Osteoblast (primary cell): ENCODE data around the gene UQCR11. TPM values are rescaled to one million over a fixed set of nuclear protein-coding genes. Genes with fewer than 3 reads are reported as not detected.

ENCODE experiments used
- DNase-seq: peaks from one replicate; pipeline ENCODE4 v3.0.0; 2011; ENCODE audit warnings: low spot score, mixed read lengths; ENCODE audit not compliant: insufficient read length; ENCODE audit errors: missing footprints
- H2AFZ ChIP-seq: 2 replicates; pipeline ENCODE4 v1.6.0; 2011; ENCODE audit warnings: mild to moderate bottlenecking, low read length
- H3K27ac ChIP-seq: 2 replicates; pipeline ENCODE4 v1.5.1; 2011; ENCODE audit warnings: mild to moderate bottlenecking, low read depth, low read length, moderate library complexity
- H3K27me3 ChIP-seq: 2 replicates; pipeline ENCODE4 v1.6.0; 2012; ENCODE audit warnings: mild to moderate bottlenecking, control low read depth, inconsistent platforms, low read length, moderate library complexity; ENCODE audit not compliant: insufficient read depth
- H3K36me3 ChIP-seq: 2 replicates; pipeline ENCODE4 v1.5.1; 2011; ENCODE audit warnings: mild to moderate bottlenecking, low read length, control low read depth, moderate library complexity; ENCODE audit not compliant: insufficient read depth
- H3K4me1 ChIP-seq: 2 replicates; pipeline ENCODE4 v1.5.1; 2011; ENCODE audit warnings: mild to moderate bottlenecking, low read length, control low read depth, moderate library complexity; ENCODE audit not compliant: insufficient read depth
- H3K4me2 ChIP-seq: 2 replicates; pipeline ENCODE4 v1.6.0; 2011; ENCODE audit warnings: mild to moderate bottlenecking, low read length; ENCODE audit not compliant: insufficient read depth
- H3K4me3 ChIP-seq: fragments of 200-600 bp; sonication (generic); 3 replicates; pipeline ENCODE4 v1.5.1; 2012; ENCODE audit warnings: mild to moderate bottlenecking, low read length, inconsistent platforms; ENCODE audit not compliant: insufficient read depth
- H3K79me2 ChIP-seq: 2 replicates; pipeline ENCODE4 v1.6.0; 2012; ENCODE audit warnings: mild to moderate bottlenecking, low read length, control low read depth, inconsistent platforms; ENCODE audit not compliant: insufficient read depth
- H3K9me3 ChIP-seq: 2 replicates; pipeline ENCODE4 v1.5.1; 2011; ENCODE audit warnings: low read depth, low read length, control low read depth
- H4K20me1 ChIP-seq: 2 replicates; pipeline ENCODE4 v1.6.0; 2012; ENCODE audit warnings: mild to moderate bottlenecking, low read length, control low read depth; ENCODE audit not compliant: insufficient read depth
- CTCF ChIP-seq: IDR thresholded peaks from 2 replicates; pipeline ENCODE4 v1.5.1; 2011; ENCODE audit warnings: mild to moderate bottlenecking, low read depth, low read length, moderate library complexity; ENCODE audit errors: extremely low read depth
- total RNA-seq: library from RNA; depleted of rRNA; stranded (reverse); fragments of >200 nt; gene quantifications from 2 replicates; pipeline ENCODE4 v1.2.3, GENCODE V29; 2012

The UQCR11 gene
- total RNA-seq, 1 donor, result 39.4 TPM

GRCh38 chr19:1609103-1609396 lies 3.8 kb upstream of the UQCR11 start:
- no peak overlapping the region for H3K4me3 ChIP-seq
- TF ChIP-seq CTCF, result no peak
- peaks cover 12% of the 10 kb centered on the region for H3K79me2 ChIP-seq
- H3K4me2 ChIP-seq, result no peak overlapping the region
- H3K9me3 ChIP-seq, result no peaks in the 10 kb centered on the region
- no peak overlapping the region for H2AFZ ChIP-seq
- peaks cover 27% of the 10 kb centered on the region for H3K36me3 ChIP-seq
- H3K4me1 ChIP-seq, result peaks cover 14% of the 10 kb centered on the region
- DNase-seq, result no peak
- no peaks in the 10 kb centered on the region for H4K20me1 ChIP-seq
- H3K27ac ChIP-seq, result no peak overlapping the region
- no peaks in the 10 kb centered on the region for H3K27me3 ChIP-seq

DNA sequence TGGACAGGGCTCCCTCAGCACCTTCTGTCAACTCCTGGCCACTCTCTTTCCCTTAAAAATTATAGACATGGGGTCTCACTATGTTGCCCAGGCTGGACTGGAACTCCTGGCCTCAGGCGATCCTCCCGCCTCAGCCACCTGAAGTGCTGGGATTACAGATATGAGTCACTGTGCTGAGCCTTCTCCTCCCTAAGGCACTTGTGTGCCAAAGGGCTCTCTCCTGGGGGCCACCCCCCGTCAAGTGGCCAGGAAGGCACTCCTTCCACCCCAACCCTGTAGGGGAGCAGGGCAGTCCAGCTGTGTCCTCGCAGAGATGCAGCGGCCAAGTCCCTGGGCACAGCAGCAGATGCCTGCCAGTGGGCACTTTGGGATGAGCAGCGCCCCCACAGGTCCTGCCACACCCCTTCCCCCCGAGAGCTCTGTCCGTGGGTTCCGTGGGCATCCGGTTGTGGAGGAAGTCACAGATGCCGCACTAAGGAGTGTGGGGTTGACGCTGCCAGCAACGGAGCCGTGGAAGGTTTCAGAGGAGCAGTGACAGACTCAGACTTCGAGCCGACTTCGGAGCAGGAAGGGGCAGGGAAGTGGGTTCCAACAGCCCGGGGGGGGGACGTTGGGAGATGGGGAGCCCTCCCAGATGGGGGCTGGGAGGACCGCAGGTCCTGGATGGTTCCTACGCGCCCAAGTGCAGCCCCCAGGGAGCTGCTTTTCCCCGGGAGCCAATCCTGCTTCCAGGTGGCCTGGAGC lies 3.3 kb upstream of the UQCR11 start:
- Histone ChIP-seq H3K36me3 (peaks cover 22% of the 10 kb centered on the region), H3K79me2 (peaks cover 17% of the 10 kb centered on the region), H3K27me3 (no peaks in the 10 kb centered on the region), H2AFZ (no peak overlapping the region), H4K20me1 (peaks cover 3% of the 10 kb centered on the region), H3K4me2 (no peak overlapping the region), H3K4me1 (peaks cover 15% of the 10 kb centered on the region), H3K9me3 (no peaks in the 10 kb centered on the region), H3K27ac (no peak overlapping the region), H3K4me3 (no peak overlapping the region)
- no peak for DNase-seq
- TF ChIP-seq CTCF, result no peak

DNA sequence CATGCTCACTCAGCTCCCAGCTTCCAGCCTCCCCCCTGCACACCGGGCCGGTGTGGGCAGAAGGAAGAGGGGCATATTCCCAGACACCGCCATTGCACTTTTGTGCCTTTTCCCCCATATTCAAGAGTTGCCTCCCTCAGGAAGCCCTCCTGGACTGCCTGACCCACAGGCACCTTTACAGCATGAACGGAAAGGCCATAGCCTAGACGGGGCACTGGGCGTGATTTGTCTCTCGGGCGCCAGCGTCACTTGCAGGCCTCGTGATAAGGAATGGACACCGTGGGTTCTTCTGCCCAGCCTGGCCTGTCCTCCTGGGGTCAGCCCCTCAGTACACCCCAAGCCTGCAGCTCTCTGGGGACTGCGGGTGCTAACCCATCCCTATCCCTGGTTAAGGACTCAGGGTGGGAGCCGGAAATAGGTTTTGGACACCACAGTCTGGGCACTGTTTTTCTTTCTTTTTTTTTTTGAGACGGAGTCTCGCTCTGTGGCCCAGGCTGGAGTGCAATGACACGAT lies 933 bp upstream of the UQCR11 start:
- Histone ChIP-seq H3K27me3 (no peaks in the 10 kb centered on the region), H4K20me1 (peaks cover 19% of the 10 kb centered on the region), H3K9me3 (no peaks in the 10 kb centered on the region), H3K36me3 (peaks cover 2% of the 10 kb centered on the region), H3K4me2 (peak overlapping the region; percentile 100), H3K27ac (peak overlapping the region; percentile 95), H2AFZ (peak overlapping the region; percentile 98), H3K4me1 (peaks cover 15% of the 10 kb centered on the region), H3K79me2 (peaks cover 40% of the 10 kb centered on the region), H3K4me3 (peak overlapping the region; percentile 96)
- no peak for TF ChIP-seq CTCF
- peak; percentile 90 for DNase-seq

GRCh38 chr19:1602091-1602707 lies 3.1 kb downstream of the UQCR11 start:
- Histone ChIP-seq H2AFZ (no peak overlapping the region), H3K4me3 (no peak overlapping the region), H3K27me3 (no peaks in the 10 kb centered on the region), H3K4me2 (no peak overlapping the region), H4K20me1 (peaks cover 35% of the 10 kb centered on the region), H3K27ac (no peak overlapping the region), H3K9me3 (no peaks in the 10 kb centered on the region), H3K4me1 (peaks cover 15% of the 10 kb centered on the region), H3K79me2 (peaks cover 70% of the 10 kb centered on the region), H3K36me3 (peaks cover 19% of the 10 kb centered on the region)
- TF ChIP-seq CTCF, result no peak
- DNase-seq, result no peak
